ENCODE data around the gene ITPKC.
"Not testable (repeated sequence)": the region's sequence is repeated elsewhere in the genome, so short reads cannot be mapped to it uniquely, and the experiment has no call there.

Gene ITPKC

DNA sequence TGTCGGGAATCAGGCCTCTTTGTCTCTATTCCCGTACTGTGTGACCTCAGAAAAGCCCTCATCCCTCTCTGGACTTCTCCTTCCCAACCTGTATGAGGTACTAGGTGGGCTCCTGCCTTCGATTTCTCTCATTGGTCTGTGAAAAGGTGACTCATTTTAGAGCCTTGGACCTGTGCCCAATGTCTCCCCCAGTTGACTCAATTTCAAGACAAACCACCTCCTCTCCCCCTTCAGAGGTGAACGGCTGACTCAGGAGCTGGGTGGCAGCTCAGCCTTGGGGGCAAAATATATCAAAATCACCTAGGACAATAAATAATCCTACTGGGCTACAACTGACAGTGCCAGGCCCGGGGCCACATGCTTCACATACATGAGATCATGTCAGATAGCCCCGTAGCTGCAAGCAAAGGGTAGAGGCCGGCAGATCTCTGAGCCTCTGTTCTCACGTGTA lies 856 bp upstream of the ITPKC start:
- peak; percentile 40 for DNase-seq (ENCODE audit: low read depth, low spot score)

DNA sequence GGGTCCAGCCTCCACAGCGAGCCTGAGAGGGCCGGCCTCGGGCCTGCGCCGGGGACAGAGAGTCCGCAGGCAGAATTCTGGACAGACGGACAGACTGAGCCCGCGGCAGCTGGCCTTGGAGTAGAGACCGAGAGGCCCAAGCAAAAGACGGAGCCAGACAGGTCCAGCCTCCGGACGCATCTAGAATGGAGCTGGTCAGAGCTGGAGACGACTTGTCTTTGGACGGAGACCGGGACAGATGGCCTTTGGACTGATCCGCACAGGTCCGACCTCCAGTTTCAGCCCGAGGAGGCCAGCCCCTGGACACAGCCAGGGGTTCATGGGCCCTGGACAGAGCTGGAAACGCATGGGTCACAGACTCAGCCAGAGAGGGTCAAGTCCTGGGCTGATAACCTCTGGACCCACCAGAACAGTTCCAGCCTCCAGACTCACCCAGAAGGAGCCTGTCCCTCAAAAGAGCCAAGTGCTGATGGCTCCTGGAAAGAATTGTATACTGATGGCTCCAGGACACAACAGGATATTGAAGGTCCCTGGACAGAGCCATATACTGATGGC lies 490 bp downstream of the ITPKC start:
- no peak for DNase-seq (ENCODE audit: low read depth, low spot score)

DNA sequence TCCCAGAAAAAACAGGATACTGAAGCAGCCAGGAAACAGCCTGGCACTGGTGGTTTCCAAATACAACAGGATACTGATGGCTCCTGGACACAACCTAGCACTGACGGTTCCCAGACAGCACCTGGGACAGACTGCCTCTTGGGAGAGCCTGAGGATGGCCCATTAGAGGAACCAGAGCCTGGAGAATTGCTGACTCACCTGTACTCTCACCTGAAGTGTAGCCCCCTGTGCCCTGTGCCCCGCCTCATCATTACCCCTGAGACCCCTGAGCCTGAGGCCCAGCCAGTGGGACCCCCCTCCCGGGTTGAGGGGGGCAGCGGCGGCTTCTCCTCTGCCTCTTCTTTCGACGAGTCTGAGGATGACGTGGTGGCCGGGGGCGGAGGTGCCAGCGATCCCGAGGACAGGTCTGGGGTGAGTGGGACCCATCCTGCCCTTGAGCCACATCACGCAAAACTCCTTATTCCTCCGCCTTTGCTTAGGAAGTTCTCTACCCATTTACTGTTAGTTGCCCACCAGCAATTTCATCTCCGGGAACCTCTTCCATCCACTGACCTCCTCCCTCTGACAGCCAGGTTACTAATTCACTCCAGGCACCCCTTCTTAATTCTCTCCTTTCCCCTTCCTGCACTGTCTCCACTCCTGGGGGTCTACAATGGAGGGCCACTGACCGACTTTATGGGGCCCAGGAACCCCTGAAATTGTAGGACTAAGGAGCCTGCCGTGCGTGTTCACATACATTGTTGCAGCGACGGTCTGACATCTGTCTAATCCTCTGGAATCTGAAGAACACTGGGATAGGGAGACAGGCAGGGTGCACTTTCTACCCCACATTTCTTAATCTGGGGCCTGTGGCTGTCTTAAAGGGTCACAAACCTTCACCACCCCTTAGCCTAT lies 1.2 kb downstream of the ITPKC start:
- DNase-seq (ENCODE audit: low read depth, low spot score): no peak

DNA sequence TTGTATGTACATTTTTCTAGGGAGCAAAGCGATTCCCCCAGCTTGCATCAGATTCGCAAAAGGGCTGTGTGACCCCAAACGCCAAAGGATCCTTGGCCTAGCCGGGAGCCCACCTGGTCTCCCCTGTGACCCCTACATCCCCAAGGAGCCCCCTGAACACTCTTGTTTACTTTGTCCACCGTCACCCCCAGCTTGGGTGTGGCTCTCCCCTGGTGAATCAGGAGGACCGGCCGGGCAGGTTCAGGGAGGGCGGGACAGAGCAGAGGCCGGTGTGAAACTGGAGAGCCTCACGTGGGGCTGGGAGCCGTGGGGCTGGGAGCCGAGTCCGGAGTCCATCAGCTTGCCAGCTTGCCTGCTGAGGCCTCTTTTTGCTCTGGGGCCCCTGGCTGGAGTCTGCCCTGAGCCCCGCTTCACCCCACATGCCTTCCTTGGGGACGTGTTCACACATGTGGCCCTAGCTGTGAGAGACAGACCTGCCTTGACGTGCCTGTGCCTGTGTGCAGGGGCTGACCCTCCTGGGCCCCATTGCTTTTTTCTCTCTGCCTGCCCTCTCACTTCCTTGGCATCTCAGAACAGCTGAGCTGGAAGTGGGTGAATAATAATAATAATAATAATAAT lies 2.0 kb downstream of the ITPKC start:
- no peak for DNase-seq (ENCODE audit: low read depth, low spot score)

DNA sequence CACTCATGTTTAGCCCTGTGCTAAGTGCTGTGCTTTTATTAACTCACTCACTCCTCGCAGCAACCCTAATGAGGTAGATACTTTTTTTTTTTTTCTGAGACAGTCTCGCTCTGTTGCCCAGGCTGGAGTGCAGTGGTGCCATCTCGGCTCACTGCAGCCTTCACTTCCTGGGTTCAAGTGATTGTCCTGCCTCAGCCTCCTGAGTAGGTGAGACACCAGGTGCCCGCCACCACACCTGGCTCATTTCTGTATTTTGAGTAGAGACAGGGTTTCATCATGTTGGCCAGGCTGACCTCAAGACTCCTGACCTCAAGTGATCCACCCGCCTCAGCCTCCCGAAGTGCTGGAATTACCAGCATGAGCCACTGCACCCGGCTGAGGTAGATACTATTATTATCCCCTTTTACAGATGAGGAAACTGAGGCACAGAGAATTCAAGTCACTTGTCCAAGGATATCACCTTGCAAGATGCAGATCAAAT lies 2.5 kb downstream of the ITPKC start:
- DNase-seq (ENCODE audit: low read depth, low spot score): no peak

DNA sequence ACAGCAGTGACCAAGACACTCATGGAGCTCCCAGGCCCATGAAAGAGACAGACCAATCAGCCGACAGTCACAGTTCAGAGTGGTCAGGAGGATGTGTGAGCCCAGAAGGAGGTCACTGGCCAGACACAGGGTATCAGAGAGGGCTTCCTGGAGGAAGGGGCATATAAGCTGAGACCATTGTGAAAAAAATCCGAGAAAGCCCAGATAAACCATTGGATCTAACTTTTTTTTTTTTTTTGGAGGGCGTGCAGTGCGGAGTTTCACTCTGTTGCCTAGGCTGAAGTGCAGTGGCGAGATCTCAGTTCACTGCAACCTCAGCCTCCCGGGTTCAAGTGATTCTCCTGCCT lies 4.2 kb downstream of the ITPKC start:
- no peak for DNase-seq (ENCODE audit: low read depth, low spot score)

DNA sequence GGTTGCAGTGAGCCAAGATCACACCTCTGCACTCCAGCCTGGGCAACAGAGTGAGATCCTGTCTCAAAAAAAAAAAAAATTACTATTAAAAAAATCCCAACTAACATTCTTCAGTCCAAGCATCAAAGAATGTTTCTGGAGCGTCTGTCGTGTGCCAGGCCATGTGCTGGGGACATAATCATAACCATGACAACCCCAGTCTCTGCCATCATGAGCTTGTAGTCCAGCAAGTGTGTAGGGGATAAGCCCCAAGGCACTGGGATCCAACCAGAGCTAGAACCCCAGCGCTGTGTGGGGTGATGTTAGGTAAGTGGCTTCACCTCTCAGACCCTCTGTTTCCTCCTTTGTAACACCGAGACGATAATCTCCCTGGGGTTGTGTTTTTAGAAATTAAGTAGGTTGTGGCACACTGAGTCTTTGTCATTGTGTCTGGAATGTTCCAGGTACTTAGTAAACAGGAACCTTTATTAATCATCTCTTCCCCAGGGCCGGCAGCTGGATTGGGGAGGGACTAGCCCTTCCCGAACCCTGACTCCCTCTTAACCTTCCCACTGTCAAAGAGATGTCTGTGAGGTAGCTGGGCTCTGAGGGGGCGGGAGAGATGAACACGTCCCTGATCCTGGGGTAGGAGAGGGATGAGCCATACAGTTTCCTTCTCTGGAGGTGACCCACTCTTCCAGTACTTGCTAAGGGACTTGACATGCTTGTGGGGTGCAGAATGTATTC lies 5.2 kb downstream of the ITPKC start:
- no peak for DNase-seq (ENCODE audit: low read depth, low spot score)

DNA sequence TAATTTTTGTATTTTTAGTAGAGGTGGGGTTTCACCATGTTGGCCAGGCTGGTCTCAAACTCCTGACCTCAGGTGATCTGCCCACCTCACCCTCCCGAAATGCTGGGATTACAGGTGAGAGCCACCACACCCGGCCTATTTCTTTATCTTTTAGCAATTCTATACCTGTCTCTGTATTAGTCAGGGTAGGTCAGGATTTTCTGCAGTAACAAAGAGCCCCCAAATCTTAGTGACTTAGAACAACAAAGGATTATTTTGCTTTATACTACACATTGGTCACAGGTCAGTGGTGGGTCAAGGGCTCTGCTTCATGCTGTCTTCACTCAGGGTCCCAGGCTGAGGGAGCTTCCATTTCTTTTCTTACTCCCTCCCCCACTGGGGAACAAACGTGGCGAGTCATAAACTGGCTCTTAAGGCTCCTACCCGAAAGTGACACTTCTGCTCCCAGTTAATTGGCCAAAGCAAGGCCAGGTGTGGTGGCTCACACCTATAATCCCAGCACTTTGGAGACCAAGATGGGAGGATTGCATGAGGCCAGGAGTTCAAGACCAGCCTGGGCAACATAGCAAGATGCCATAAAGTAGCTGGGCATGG lies 6.8 kb downstream of the ITPKC start:
- no peak for DNase-seq (ENCODE audit: low read depth, low spot score)

DNA sequence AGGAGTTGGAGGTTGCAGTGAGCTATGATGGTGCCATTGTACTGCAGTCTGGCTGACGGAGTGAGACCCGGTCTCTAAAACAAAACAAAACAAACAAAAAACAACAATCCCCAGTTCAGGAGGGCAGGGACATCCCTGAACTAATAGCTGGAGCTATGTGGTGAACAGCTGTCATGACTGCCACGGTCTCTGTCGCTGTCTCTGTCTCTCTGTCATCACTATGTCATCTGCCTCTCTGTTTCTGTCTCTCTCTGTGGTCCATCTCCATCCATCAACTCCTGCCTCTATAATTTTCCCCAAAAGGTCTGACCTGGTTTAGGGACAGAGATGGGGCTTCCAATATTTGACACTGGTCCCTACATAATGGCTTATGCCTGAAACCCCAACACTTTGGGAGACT lies 7.4 kb downstream of the ITPKC start:
- DNase-seq (ENCODE audit: low read depth, low spot score): no peak

DNA sequence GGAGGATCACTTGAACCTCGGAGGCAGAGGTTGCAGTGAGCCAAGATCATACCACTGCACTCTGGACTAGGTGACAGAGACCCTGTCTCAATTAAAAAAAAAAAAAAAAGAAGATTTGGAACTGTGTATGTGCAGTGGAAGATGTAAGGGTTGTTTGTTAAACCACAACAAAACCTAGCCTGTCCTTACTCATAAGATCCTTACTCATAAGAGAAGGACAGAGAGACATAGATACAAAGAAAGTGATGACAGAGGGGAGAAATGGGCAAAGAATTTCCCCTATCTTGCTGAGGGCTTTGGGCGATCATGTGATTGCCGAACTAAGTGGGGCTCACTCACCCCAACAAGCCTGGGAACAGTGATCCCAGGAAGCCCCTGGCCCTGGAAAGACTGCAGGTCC lies 7.9 kb downstream of the ITPKC start:
- no peak for DNase-seq (ENCODE audit: low read depth, low spot score)

DNA sequence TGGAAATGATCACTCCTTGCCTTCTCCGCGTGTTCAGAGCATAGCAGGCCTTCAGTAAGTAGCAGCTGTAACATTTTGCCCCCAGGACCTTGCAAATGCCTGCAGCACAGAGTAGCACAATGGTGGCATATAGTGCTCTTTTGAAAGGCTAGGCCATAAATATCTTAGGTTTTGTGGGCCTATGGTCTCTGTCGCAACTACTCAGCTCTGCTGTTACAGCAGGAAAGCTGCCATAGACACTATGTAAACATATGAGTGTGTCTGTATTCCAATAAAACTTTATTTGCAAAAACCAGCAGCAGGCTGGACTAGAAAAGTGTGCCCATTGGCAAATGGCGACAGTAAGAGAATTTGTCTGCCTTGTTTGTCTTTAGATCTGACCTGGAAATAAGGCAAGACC lies 9.4 kb downstream of the ITPKC start:
- DNase-seq (ENCODE audit: low read depth, low spot score): no peak

DNA sequence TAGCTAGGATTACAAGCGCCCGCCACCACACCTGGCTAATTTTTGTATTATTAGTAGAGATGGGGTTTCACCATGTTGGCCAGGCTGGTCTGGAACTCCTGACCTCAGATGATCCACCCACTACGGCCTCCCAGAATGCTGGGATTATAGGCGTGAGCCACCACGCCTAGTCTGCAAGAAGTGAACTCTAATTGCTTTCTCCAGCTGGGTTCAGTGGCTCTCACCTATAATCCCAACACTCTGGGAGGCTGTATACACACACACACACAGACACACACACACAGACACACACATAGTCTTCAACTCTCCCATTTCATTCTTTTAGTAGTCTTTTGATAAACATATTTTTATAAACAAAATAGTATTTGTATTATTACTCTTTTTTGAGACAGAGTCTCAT lies 13.2 kb downstream of the ITPKC start:
- not testable (repeated sequence) for DNase-seq (ENCODE audit: low read depth, low spot score)

DNA sequence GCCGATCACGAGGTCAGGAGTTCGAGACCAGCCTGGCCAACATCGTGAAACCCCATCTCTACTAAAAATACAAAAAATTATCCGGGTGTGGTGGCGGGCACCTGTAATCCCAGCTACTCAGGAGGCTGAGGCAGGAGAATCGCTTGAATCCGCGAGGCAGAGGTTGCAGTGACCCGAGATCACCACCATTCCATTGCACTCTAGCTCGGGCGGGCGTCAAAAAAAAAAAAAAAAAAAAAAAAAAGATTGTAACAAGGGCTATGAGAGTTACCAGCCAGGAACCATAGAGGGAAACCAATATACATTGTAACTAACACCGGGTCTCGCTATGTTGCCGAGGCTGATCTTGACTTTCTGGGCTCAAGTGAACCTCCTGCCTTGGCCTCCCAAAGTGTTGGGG lies 15.4 kb downstream of the ITPKC start:
- DNase-seq (ENCODE audit: low read depth, low spot score): not testable (repeated sequence)

DNA sequence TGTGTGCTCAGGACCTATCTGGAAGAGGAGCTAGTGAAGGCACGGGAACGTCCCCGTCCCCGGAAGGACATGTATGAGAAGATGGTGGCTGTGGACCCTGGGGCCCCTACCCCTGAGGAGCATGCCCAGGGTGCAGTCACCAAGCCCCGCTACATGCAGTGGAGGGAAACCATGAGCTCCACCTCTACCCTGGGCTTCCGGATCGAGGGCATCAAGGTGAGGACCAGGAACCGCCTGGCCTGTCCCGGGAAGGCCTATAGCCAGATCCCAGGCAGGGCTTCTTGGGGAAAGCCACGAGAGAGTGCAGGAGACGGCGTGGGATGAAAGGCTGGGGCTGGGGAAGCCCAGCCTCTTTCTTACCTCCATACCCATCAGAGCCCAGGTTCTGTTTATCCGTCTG lies 16.2 kb downstream of the ITPKC start:
- DNase-seq (ENCODE audit: low read depth, low spot score): no peak

DNA sequence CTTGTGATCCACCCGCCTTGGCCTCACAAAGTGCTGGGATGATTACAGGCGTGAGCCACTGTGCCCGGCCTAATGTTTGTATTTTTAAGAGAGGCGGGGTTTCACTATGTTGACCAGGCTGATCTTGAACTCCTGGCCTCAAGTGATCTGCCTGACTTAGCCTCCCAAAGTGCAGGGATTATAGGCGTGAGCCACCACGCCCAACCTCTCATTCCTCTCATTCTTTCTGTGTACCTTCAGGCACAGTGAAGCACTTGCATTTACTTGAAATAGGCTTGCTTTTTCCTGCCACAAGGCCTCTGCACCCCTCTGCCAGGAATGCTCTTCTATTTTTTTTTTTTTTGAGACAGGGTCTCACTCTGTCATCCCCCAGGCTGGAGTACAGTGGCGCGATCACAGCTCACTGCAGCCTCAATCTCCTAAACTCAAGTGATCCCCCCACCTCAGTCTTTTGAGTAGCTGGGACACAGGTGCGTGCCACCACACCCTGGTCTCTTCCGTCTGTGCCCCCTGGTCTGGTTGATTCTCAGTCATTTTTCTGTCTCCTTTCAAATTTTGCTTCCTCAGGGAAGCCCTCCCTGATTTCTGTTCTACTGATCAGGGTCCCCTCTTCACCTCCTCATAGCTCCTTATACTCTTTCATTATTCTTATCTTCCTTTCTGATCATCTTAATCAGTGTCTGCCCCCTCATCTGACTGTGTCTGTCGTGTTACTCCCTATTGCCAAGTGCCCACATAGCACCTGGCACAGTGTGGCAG lies 18.3 kb downstream of the ITPKC start:
- DNase-seq (ENCODE audit: low read depth, low spot score): no peak

DNA sequence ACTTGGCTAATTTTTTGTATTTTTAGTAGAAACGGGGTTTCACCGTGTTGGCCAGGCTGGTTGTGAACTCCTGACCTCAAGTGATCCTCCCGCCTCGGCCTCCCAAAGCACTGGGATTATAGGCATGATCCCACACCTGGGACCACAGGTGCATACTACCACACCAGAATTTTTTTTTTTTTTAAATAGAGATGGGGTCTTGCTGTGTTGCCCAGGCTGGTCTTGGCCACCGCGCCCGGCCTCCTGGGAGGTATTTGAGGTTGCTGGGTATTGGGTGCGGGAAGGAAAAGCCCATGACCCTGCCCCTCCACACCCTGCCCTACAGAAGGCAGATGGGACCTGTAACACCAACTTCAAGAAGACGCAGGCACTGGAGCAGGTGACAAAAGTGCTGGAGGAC lies 19.7 kb downstream of the ITPKC start:
- no peak for DNase-seq (ENCODE audit: low read depth, low spot score)

DNA sequence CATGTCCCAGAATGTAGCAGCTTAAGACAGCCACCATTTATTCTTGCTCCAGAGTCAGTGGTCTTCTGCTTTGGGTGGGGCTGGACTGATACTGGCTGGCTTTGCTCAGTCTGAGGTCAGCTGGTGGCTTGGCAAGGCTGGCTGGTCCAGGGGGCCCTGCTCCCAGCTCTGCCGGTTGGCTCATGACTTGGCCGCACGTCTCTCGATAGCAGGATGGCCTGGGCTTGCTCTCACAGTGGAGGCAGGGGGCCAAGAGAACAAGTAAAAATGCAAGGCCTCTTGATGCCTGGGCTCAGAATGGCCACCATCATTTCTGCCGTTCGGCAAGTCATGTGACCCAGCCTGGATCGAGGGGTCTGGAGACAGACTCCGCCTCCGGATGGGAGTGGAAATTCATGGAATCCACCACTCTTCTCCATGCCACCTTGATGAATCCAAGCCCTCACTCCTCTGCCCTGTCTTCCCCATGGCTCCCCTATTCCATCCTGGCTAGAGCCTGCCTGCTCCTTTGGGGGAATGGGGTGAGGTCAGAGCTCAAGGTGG lies 20.3 kb downstream of the ITPKC start:
- DNase-seq (ENCODE audit: low read depth, low spot score): no peak

DNA sequence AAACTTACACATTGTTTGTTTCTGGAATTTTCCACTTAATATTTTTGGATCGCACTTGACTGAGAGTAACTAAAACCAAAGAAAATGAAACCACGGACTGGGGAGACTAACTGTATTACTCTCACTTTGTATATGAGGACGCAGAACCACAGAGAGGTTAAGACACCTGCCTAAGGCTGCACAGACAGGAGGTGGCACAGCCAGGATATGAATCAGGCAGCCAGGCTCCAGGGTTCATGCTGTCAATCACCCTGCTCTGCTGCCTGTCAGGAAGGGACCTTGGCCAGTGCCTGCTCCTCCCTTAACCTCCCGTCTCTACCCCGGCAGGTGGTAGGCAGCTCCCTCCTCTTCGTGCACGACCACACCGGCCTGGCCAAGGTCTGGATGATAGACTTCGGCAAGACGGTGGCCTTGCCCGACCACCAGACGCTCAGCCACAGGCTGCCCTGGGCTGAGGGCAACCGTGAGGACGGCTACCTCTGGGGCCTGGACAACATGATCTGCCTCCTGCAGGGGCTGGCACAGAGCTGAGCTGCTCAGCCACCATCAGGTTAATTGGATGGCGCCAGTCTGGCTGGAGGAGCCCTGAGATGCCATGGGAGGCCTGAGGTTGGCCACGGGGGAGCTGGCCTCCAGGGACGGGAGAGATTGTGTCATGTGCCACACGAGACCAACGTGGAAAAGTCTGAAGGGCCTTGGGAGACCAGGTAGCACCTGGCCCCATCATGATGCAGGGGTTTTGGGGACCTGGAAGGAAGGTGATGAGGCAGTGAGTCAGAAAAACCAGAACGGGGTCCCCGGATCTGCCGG lies 22.3 kb downstream of the ITPKC start:
- no peak for DNase-seq (ENCODE audit: low read depth, low spot score)

DNA sequence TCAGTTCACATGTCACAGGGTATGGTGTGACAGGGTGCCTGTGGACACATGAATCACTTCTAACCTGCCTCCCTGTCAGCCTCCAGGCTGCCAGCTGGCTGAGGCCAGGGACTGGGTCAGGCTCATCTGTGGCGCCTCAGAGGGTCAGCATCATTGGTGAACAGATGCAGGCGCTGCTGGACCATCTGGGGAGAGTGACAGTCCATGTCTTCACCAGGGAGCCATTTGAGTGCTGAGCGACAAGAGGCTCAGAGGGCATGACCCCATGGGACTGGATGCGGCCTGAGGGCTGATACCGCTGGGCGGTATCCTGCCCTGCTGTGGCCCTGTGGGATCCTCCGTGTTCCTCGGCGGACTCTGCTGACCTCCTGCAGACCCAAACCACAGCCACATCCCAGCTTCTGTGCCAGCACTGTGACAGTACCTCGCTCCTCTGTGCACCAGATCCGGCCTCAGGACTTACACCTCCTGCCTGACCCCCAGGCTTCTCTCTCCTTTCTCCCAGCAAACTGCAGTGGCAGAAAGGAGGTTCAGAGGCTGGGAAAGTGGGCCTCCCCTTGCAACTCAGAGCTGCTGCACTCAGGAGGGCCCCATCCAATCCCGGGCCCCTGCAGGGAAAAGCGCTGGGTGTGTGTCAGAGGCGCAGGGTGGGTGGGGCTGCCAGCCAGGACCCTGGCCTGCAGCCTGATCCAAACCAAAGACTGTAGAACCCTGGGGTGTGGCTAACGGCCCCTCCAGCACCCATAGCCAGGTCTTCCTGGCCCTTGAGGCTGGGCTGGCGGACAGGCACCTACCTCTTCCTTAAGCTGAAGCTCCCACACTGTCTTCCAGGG lies 23.2 kb downstream of the ITPKC start:
- no peak for DNase-seq (ENCODE audit: low read depth, low spot score)

Measured in activated CD4-positive, CD25-positive, alpha-beta regulatory T cell treated with anti-CD3 and anti-CD28 coated beads, Interleukin-2, amount 50 U/mL, for 16 hours (primary cell).